ENCODE data around the gene MYCL.

The MYCL gene

DNA sequence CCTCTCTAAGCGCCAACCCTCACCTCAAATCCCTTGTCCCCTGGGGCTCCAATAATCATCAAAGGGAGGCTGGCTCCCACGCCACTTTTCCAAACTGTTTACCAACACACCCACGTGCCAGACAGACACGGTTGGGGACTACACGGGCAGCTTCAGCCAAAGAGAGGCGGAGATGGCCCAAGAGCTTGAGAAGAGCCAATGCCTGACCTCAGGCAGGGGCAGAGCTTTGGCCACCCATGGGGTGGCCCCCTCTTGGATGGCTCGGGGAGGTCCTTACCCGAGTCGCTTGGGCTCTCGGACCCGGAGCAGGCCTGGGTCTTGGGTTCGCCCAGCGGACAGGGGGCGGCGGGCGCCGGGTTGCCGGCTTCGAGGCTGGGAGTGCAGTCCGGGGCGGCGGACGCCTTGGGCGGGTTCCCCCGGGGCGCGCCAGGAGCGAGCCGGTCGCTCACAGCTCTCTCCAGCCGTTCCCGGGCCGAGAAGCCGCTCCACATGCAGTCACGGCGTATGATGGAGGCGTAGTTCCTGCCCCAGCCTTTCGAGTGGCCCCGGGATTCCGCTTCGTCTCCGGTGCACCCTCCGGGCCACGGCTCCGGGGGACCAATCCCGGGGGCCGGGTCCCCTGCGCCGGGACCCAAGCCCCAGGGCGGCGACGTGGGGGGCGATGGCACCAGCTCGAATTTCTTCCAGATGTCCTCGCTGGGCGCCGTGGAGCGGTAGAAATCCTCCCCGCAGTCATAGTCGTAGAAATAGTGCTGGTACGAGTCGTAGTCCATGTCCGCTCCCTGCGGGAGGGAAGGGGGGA, 854 bp downstream of the MYCL start:
- Histone ChIP-seq H3K27ac (peak overlapping the region; percentile 30), H3K27me3 (ENCODE audit: insufficient read depth, low read depth, severe bottlenecking) (peaks cover 5% of the 10 kb centered on the region), H3K4me3 (ENCODE audit: low read depth, low read length) (peak overlapping the region; percentile 66), H3K9me3 (ENCODE audit: severe bottlenecking) (no peaks in the 10 kb centered on the region), H3K36me3 (no peaks in the 10 kb centered on the region)
- TF ChIP-seq, protein P1, sequence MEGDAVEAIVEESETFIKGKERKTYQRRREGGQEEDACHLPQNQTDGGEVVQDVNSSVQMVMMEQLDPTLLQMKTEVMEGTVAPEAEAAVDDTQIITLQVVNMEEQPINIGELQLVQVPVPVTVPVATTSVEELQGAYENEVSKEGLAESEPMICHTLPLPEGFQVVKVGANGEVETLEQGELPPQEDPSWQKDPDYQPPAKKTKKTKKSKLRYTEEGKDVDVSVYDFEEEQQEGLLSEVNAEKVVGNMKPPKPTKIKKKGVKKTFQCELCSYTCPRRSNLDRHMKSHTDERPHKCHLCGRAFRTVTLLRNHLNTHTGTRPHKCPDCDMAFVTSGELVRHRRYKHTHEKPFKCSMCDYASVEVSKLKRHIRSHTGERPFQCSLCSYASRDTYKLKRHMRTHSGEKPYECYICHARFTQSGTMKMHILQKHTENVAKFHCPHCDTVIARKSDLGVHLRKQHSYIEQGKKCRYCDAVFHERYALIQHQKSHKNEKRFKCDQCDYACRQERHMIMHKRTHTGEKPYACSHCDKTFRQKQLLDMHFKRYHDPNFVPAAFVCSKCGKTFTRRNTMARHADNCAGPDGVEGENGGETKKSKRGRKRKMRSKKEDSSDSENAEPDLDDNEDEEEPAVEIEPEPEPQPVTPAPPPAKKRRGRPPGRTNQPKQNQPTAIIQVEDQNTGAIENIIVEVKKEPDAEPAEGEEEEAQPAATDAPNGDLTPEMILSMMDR (IDR thresholded peaks at IDR 0.05; ENCODE audit: low read depth, low read length) = no peak
- peak; percentile 24 for DNase-seq

DNA sequence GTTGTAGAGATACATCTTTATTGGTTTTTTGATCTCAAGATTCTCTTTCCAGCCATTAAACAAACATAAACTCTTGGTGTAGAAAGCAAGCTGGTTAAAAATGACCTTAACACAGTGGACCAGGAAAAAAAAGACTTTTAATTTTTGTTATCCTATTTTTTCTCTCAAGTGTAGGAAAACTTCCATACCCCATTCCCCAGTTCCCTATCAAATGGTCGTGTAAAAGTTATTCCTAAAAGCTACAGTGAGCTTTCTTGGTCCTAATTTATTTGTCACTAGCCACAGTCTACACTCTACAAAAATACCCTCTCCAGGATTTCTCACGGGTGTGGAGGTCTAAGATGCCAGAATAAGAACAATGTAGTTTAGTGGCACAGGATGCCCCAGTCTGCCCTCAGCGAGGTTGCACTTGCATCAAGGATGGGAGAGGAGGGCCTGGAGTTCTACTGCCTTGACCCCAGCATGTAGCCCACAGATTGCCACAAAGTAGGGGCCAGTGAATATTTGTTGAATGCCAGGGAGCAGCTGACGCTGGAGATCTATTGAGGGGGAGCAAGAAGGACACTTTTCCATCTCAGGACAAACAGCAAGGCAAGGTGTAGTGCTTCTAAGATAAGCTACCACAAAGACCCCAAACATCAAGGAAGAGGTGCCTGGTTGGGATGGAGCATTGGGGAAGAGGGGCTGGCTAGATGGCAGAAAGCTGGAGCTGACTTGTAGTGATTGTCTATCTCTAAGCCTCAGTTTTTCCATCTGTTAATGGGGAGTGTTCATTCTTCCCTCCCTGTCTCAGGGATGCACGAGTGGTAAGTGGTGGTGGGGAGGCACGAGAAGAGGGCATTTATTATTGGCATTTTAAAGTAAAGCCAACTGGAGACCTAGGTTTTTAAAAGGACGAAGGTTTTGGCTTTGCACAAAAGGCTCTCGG, 1.8 kb downstream of the MYCL start:
- no peak for DNase-seq
- Histone ChIP-seq H3K9me3 (ENCODE audit: severe bottlenecking) (no peaks in the 10 kb centered on the region), H3K4me3 (ENCODE audit: low read depth, low read length) (peak overlapping the region; percentile 66), H3K27ac (no peak overlapping the region), H3K36me3 (no peaks in the 10 kb centered on the region), H3K27me3 (ENCODE audit: insufficient read depth, low read depth, severe bottlenecking) (peaks cover 5% of the 10 kb centered on the region)
- TF ChIP-seq, protein P1 (IDR thresholded peaks at IDR 0.05; ENCODE audit: low read depth, low read length) = no peak

DNA sequence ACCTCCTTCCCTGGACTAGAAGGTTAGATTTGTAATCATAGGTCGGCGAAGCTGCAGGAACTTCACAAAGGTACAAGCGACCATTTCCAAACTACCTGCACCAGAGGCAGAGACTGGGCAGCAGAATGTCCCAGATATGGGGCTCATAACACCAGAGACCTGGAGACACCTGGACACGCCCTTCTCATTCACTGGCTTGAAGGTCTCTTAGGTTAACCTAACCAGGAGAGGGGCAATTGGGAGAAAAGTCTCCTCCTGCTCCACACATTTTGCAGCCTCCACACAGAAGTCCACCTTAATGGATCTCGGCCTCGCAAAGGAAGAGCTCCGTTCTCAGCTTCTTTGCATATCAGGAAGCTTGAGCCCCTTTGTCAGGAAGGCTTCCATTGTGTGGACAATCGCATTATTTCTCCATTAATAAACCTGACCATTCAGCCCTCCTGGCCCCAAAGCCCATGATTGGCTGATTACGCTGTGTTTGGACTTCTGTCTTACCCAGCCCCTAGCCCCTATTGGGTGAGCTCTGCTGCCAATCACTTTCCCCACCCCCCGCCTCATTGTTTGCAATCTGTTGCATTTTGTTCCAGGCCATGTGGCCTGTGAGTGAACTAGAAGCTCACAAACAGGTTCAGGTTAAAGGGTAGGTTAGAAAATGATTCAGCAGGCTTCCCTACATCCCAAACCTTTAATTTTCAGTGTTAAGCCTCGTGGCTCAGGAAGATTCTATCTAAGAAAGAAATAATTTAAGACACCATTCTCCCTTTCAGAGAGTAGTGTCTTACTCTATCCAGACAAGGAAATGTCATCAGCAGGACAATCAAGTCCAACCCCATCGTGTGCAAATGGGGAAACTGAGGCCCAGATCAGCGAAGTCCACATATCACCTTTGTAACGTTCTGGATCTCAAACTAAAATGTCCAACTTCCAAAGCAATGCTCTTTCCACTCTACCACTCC, 2.8 kb downstream of the MYCL start:
- peak; percentile 93 for DNase-seq
- H3K27ac ChIP-seq = peak overlapping the region; percentile 60
- no peaks in the 10 kb centered on the region for H3K36me3 ChIP-seq
- H3K9me3 ChIP-seq (ENCODE audit: severe bottlenecking) = no peaks in the 10 kb centered on the region
- TF ChIP-seq, protein P1 (IDR thresholded peaks at IDR 0.05; ENCODE audit: low read depth, low read length) = no peak
- H3K27me3 ChIP-seq (ENCODE audit: insufficient read depth, low read depth, severe bottlenecking) = peaks cover 5% of the 10 kb centered on the region
- no peak overlapping the region for H3K4me3 ChIP-seq (ENCODE audit: low read depth, low read length)

DNA sequence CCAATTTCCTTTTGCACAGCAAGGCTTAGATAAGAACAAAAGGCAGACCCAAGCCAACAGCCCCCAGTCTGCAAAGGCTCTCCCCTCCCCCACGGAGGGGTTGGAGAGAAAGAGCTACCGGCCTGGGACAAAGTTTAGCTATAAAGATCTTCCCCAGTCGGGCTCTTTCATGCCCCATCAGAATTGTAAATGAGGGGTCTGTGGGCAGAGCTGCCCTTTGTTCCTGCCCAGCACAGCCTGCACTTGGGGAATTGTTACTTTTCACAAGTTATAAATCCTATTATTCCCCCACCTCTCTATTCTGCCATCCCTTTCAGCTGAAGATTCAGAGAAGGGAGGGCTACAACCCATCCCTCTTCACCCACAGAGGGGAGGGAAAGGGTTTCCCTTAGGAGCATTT, 3.5 kb downstream of the MYCL start:
- Histone ChIP-seq H3K36me3 (no peaks in the 10 kb centered on the region), H3K9me3 (ENCODE audit: severe bottlenecking) (no peaks in the 10 kb centered on the region), H3K27me3 (ENCODE audit: insufficient read depth, low read depth, severe bottlenecking) (peaks cover 3% of the 10 kb centered on the region), H3K4me3 (ENCODE audit: low read depth, low read length) (no peak overlapping the region), H3K27ac (peak overlapping the region; percentile 60)
- DNase-seq = no peak
- TF ChIP-seq, protein P1 (IDR thresholded peaks at IDR 0.05; ENCODE audit: low read depth, low read length) = no peak

DNA sequence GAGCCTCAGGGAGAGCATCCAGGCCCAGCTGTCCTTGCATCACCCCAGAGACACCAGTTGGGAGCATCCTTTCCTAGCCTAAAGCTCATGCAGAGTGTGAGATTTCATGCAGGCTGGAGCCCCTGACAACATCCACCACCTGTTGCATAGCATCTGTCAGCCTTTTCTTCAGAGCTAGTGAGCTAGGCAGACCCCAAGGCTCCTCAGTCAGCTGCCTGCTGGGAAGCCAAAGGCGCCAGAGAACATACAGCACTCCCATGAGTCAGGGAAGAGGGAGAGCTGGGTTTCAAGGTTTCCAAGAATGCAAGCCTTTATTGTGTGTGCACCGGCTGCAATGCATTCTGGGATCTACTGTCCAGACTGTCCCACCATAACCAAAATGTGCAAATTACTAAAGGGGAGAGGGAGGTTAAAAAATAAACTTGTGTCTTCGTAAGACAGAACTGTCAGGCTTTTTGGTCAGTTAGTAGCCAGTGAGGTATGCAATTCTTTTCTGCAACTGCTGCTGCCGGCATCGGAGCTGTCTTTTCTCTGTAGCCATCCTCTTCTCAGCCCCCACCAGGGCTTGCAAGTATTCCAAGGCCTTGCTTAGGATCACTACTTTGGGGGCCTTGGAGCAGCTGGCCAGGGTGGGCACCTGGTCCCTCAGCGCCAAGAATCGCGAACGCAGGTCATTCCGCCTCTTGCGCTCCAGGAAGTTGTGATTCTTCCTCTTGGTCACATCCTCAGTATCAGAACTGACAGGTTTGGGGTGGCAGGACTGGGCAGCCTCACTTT, 4.6 kb downstream of the MYCL start:
- Histone ChIP-seq H3K36me3 (no peaks in the 10 kb centered on the region), H3K27ac (peak overlapping the region; percentile 66), H3K4me3 (ENCODE audit: low read depth, low read length) (no peak overlapping the region), H3K27me3 (ENCODE audit: insufficient read depth, low read depth, severe bottlenecking) (no peaks in the 10 kb centered on the region), H3K9me3 (ENCODE audit: severe bottlenecking) (no peaks in the 10 kb centered on the region)
- TF ChIP-seq, protein P1 (IDR thresholded peaks at IDR 0.05; ENCODE audit: low read depth, low read length) = peak; percentile 40
- peak; percentile 89 for DNase-seq

All from WERI-Rb-1 (cell line).